HG03066 (cell line): ENCODE data around the gene RGS7.
"Not testable (repeated sequence)": the region's sequence is repeated elsewhere in the genome, so short reads cannot be mapped to it uniquely, and the experiment has no call there.

ENCODE experiments used
- ATAC-seq: cut with Tn5 transposase; IDR thresholded peaks from one replicate; pipeline ENCODE4 v1.9.1; 2021; ENCODE audit warnings: low read depth; ENCODE audit not compliant: unreplicated experiment

RGS7 gene

GRCh38 chr1:241007668-241008067 is 349.3 kb downstream of the RGS7 start:
- ATAC-seq, result no peak

- no peak for ATAC-seq
Measured at GRCh38 chr1:240999826-241000225, 357.2 kb downstream of the RGS7 start.

GRCh38 chr1:240998441-240999015 is 358.5 kb downstream of the RGS7 start:
- ATAC-seq, result no peak

- no peak for ATAC-seq
Measured at GRCh38 chr1:240998024-240998423, 359.0 kb downstream of the RGS7 start.

- no peak for ATAC-seq
Measured at GRCh38 chr1:240993004-240993403, 364.0 kb downstream of the RGS7 start.

GRCh38 chr1:240991230-240991629 is 365.8 kb downstream of the RGS7 start:
- ATAC-seq, result no peak

- no peak for ATAC-seq
Measured at GRCh38 chr1:240987928-240988327, 369.1 kb downstream of the RGS7 start.

- no peak for ATAC-seq
Measured at GRCh38 chr1:240985081-240985480, 371.9 kb downstream of the RGS7 start.

GRCh38 chr1:240980342-240980741 is 376.7 kb downstream of the RGS7 start:
- ATAC-seq, result no peak

GRCh38 chr1:240976685-240977084 is 380.3 kb downstream of the RGS7 start:
- ATAC-seq, result no peak

GRCh38 chr1:240973875-240974274 is 383.1 kb downstream of the RGS7 start:
- ATAC-seq, result no peak

GRCh38 chr1:240972059-240972458 is 384.9 kb downstream of the RGS7 start:
- ATAC-seq, result not testable (repeated sequence)

- no peak for ATAC-seq
Measured at GRCh38 chr1:240970253-240970652, 386.8 kb downstream of the RGS7 start.

GRCh38 chr1:240968864-240969263 is 388.1 kb downstream of the RGS7 start:
- no peak for ATAC-seq

- ATAC-seq, result no peak
Measured at GRCh38 chr1:240967070-240967724, 389.8 kb downstream of the RGS7 start.

GRCh38 chr1:240965581-240966091 is 391.4 kb downstream of the RGS7 start:
- no peak for ATAC-seq

GRCh38 chr1:240962086-240962485 is 394.9 kb downstream of the RGS7 start:
- ATAC-seq, result no peak

GRCh38 chr1:240956424-240956823 is 400.6 kb downstream of the RGS7 start:
- no peak for ATAC-seq

GRCh38 chr1:240956020-240956419 is 401.0 kb downstream of the RGS7 start:
- no peak for ATAC-seq

- no peak for ATAC-seq
Measured at GRCh38 chr1:240947438-240948224, 409.4 kb downstream of the RGS7 start.

- ATAC-seq, result no peak
Measured at GRCh38 chr1:240946926-240947325, 410.1 kb downstream of the RGS7 start.

GRCh38 chr1:240942901-240943300 is 414.1 kb downstream of the RGS7 start:
- ATAC-seq, result no peak
